Activated T-cell treated with anti-CD3 and anti-CD28 coated beads, Interleukin-2, amount 50 U/mL, for 72 hours (primary cell): ENCODE results near the gene GNA15. TPM values are rescaled to one million over a fixed set of nuclear protein-coding genes. Genes with fewer than 3 reads are reported as not detected.
A peak's percentile ranks its signal among the peaks of the same experiment; 100 is the strongest.

Source experiments
- ATAC-seq, 2 donors: fragments of 150-1000 bp; cut with Tn5 transposase; replicated peaks in 1 of 2; 2 replicates each; pipeline ENCODE4 v1.10.0; 2021; ENCODE audit warnings: moderate library complexity in 2 of 2, mild to moderate bottlenecking in 1 of 2
- DNase-seq, 2 donors: peaks; one replicate each; pipeline ENCODE4 v3.0.0; 2021 to 2022; ENCODE audit warnings: mixed read lengths in 1 of 2
- H3K27ac Mint-ChIP-seq: one replicate; pipeline ENCODE4 v1.8.0; 2022; ENCODE audit warnings: mild to moderate bottlenecking, moderate library complexity, mixed read lengths
- H3K27me3 Mint-ChIP-seq: one replicate; pipeline ENCODE4 v1.8.0; 2022; ENCODE audit warnings: low read depth, mixed read lengths
- H3K36me3 Mint-ChIP-seq, 2 donors: one replicate each; pipeline ENCODE4 v1.8.0; 2022; ENCODE audit warnings: mixed read lengths in 2 of 2, mild to moderate bottlenecking in 1 of 2; ENCODE audit not compliant: insufficient read depth in 2 of 2
- H3K4me1 Mint-ChIP-seq: one replicate; pipeline ENCODE4 v1.8.0; 2022; ENCODE audit warnings: low read depth, mixed read lengths
- H3K4me3 Mint-ChIP-seq, 2 donors: one replicate each; pipeline ENCODE4 v1.8.0; 2022; ENCODE audit warnings: mild to moderate bottlenecking in 2 of 2, mixed read lengths in 2 of 2, moderate library complexity in 2 of 2
- H3K9me3 Mint-ChIP-seq, 2 donors: one replicate each; pipeline ENCODE4 v1.8.0; 2022; ENCODE audit warnings: mixed read lengths in 2 of 2
- total RNA-seq, 2 donors: library from RNA; stranded (reverse); gene quantifications; one replicate each; pipeline ENCODE4 v1.2.3, GENCODE V29; 2022

Gene GNA15
- total RNA-seq, 2 donors from 2014 or later: 32.8 to 66.5 TPM

GRCh38 chr19:3099347-3100145 lies 36.3 kb upstream of the GNA15 start:
- H3K4me3 Mint-ChIP-seq: peak overlapping the region in 1 of 2 donors; percentile 3
- H3K36me3 Mint-ChIP-seq: peaks cover 0 to 1% of the 10 kb centered on the region in 2 donors
- peaks cover 30% of the 10 kb centered on the region for H3K4me1 Mint-ChIP-seq
- no peaks in the 10 kb centered on the region for H3K9me3 Mint-ChIP-seq
- H3K27ac Mint-ChIP-seq: no peak overlapping the region
- ATAC-seq (no peak), DNase-seq (no peak)
- no peaks in the 10 kb centered on the region for H3K27me3 Mint-ChIP-seq

- no peak overlapping the region for H3K27ac Mint-ChIP-seq
- ATAC-seq: no peak
- H3K9me3 Mint-ChIP-seq: no peaks in the 10 kb centered on the region
- no peaks in the 10 kb centered on the region for H3K27me3 Mint-ChIP-seq
- peaks cover 26% of the 10 kb centered on the region for H3K4me1 Mint-ChIP-seq
- H3K36me3 Mint-ChIP-seq: peaks cover 0 to 1% of the 10 kb centered on the region in 2 donors
- DNase-seq: no peak
- no peak overlapping the region for H3K4me3 Mint-ChIP-seq
Observed at GRCh38 chr19:3100331-3100730, 35.5 kb upstream of the GNA15 start.

- no peaks in the 10 kb centered on the region for H3K27me3 Mint-ChIP-seq
- H3K4me1 Mint-ChIP-seq: peaks cover 19% of the 10 kb centered on the region
- no peak overlapping the region for H3K27ac Mint-ChIP-seq
- DNase-seq: no peak
- no peaks in the 10 kb centered on the region for H3K9me3 Mint-ChIP-seq
- no peak for ATAC-seq
- no peak overlapping the region for H3K4me3 Mint-ChIP-seq
- peaks cover 0 to 1% of the 10 kb centered on the region in 2 donors for H3K36me3 Mint-ChIP-seq
Observed at GRCh38 chr19:3100747-3101730, 34.8 kb upstream of the GNA15 start.

- DNase-seq (no peak), ATAC-seq (no peak)
- Mint-ChIP-seq H3K36me3 (no peaks in the 10 kb centered on the region), H3K27me3 (no peaks in the 10 kb centered on the region), H3K9me3 (no peaks in the 10 kb centered on the region), H3K27ac (no peak overlapping the region), H3K4me1 (peaks cover 15% of the 10 kb centered on the region), H3K4me3 (no peak overlapping the region)
Observed at GRCh38 chr19:3102239-3103140, 33.3 kb upstream of the GNA15 start.

- Mint-ChIP-seq H3K27me3 (no peaks in the 10 kb centered on the region), H3K4me3 (no peak overlapping the region), H3K9me3 (no peaks in the 10 kb centered on the region), H3K4me1 (peaks cover 13% of the 10 kb centered on the region), H3K36me3 (no peaks in the 10 kb centered on the region), H3K27ac (no peak overlapping the region)
- ATAC-seq: no peak
- DNase-seq: no peak
Observed at GRCh38 chr19:3104708-3104983, 31.2 kb upstream of the GNA15 start.

GRCh38 chr19:3105641-3106508 lies 30.0 kb upstream of the GNA15 start:
- no peaks in the 10 kb centered on the region for H3K36me3 Mint-ChIP-seq
- DNase-seq (no peak), ATAC-seq (no peak)
- H3K4me1 Mint-ChIP-seq: peaks cover 13% of the 10 kb centered on the region
- no peak overlapping the region for H3K27ac Mint-ChIP-seq
- H3K9me3 Mint-ChIP-seq: no peaks in the 10 kb centered on the region
- H3K27me3 Mint-ChIP-seq: no peaks in the 10 kb centered on the region
- no peak overlapping the region for H3K4me3 Mint-ChIP-seq

- Mint-ChIP-seq H3K36me3 (no peaks in the 10 kb centered on the region), H3K4me1 (peaks cover 13% of the 10 kb centered on the region), H3K4me3 (no peak overlapping the region), H3K27ac (no peak overlapping the region), H3K9me3 (no peaks in the 10 kb centered on the region), H3K27me3 (no peaks in the 10 kb centered on the region)
- no peak for ATAC-seq
- DNase-seq: no peak
Observed at GRCh38 chr19:3106509-3107141, 29.2 kb upstream of the GNA15 start.

- Mint-ChIP-seq H3K27me3 (no peaks in the 10 kb centered on the region), H3K27ac (no peak overlapping the region), H3K36me3 (no peaks in the 10 kb centered on the region), H3K4me3 (no peak overlapping the region), H3K9me3 (no peaks in the 10 kb centered on the region), H3K4me1 (peaks cover 13% of the 10 kb centered on the region)
- DNase-seq (no peak), ATAC-seq (no peak)
Observed at GRCh38 chr19:3107658-3108057, 28.2 kb upstream of the GNA15 start.

- H3K9me3 Mint-ChIP-seq: no peaks in the 10 kb centered on the region
- H3K4me1 Mint-ChIP-seq: peaks cover 11% of the 10 kb centered on the region
- ATAC-seq (peak; percentile 73 to 75), DNase-seq (peak; percentile 73 to 74)
- no peak overlapping the region for H3K27ac Mint-ChIP-seq
- H3K4me3 Mint-ChIP-seq: no peak overlapping the region
- no peaks in the 10 kb centered on the region for H3K36me3 Mint-ChIP-seq
- no peaks in the 10 kb centered on the region for H3K27me3 Mint-ChIP-seq
Observed at GRCh38 chr19:3108775-3109174, 27.1 kb upstream of the GNA15 start.

GRCh38 chr19:3109491-3109890 lies 26.3 kb upstream of the GNA15 start:
- Mint-ChIP-seq H3K27me3 (no peaks in the 10 kb centered on the region), H3K4me3 (no peak overlapping the region), H3K36me3 (no peaks in the 10 kb centered on the region), H3K4me1 (peaks cover 5% of the 10 kb centered on the region), H3K9me3 (no peaks in the 10 kb centered on the region), H3K27ac (no peak overlapping the region)
- DNase-seq (no peak), ATAC-seq (no peak)

GRCh38 chr19:3110126-3110825 lies 25.6 kb upstream of the GNA15 start:
- Mint-ChIP-seq H3K27me3 (no peaks in the 10 kb centered on the region), H3K27ac (no peak overlapping the region), H3K9me3 (no peaks in the 10 kb centered on the region), H3K4me3 (no peak overlapping the region), H3K36me3 (no peaks in the 10 kb centered on the region), H3K4me1 (peaks cover 5% of the 10 kb centered on the region)
- no peak for ATAC-seq
- DNase-seq: no peak
